Activated T-cell treated with anti-CD3 and anti-CD28 coated beads, Interleukin-2, amount 50 U/mL, for 48 hours (primary cell): ENCODE results near the gene DRAM1.
"Not testable (repeated sequence)": the region's sequence is repeated elsewhere in the genome, so short reads cannot be mapped to it uniquely, and the experiment has no call there.

Source experiments
- DNase-seq, 2 experiments: peaks; one replicate each; pipeline ENCODE4 v3.0.0-alpha.2; 2020

Gene DRAM1

GRCh38 chr12:101859664-101860607, 17.4 kb upstream of the DRAM1 start:
- DNase-seq = no peak

- not testable (repeated sequence) for DNase-seq
Observed at GRCh38 chr12:101861688-101862087, 15.7 kb upstream of the DRAM1 start.

- DNase-seq = no peak
Observed at GRCh38 chr12:101862245-101862644, 15.1 kb upstream of the DRAM1 start.

GRCh38 chr12:101863981-101864380, 13.4 kb upstream of the DRAM1 start:
- no peak for DNase-seq

- DNase-seq = no peak
Observed at GRCh38 chr12:101866615-101867373, 10.6 kb upstream of the DRAM1 start.

GRCh38 chr12:101867619-101868018, 9.8 kb upstream of the DRAM1 start:
- DNase-seq = not testable (repeated sequence)

- no peak for DNase-seq
Observed at GRCh38 chr12:101870925-101871324, 6.5 kb upstream of the DRAM1 start.

- DNase-seq = no peak
Observed at GRCh38 chr12:101875162-101875561, 2.2 kb upstream of the DRAM1 start.

- no peak for DNase-seq
Observed at GRCh38 chr12:101876322-101876860, 989 bp upstream of the DRAM1 start.

GRCh38 chr12:101877806-101878242, 444 bp downstream of the DRAM1 start:
- DNase-seq = no peak

- DNase-seq = peak in 1 of 2 experiments; percentile 31
Observed at GRCh38 chr12:101878243-101878821, 952 bp downstream of the DRAM1 start.

GRCh38 chr12:101880769-101881168, 3.4 kb downstream of the DRAM1 start:
- DNase-seq = no peak

- DNase-seq = no peak
Observed at GRCh38 chr12:101881228-101881627, 3.8 kb downstream of the DRAM1 start.

GRCh38 chr12:101884174-101884573, 6.8 kb downstream of the DRAM1 start:
- no peak for DNase-seq

- not testable (repeated sequence) for DNase-seq
Observed at GRCh38 chr12:101884781-101885340, 7.5 kb downstream of the DRAM1 start.

GRCh38 chr12:101885912-101886561, 8.7 kb downstream of the DRAM1 start:
- no peak for DNase-seq

GRCh38 chr12:101889211-101889752, 11.9 kb downstream of the DRAM1 start:
- no peak for DNase-seq

GRCh38 chr12:101891462-101891971, 14.1 kb downstream of the DRAM1 start:
- no peak for DNase-seq

GRCh38 chr12:101892794-101893193, 15.4 kb downstream of the DRAM1 start:
- no peak for DNase-seq

- no peak for DNase-seq
Observed at GRCh38 chr12:101901777-101902176, 24.4 kb downstream of the DRAM1 start.

GRCh38 chr12:101902641-101903040, 25.3 kb downstream of the DRAM1 start:
- DNase-seq = no peak

GRCh38 chr12:101906226-101906625, 28.8 kb downstream of the DRAM1 start:
- no peak for DNase-seq
